Neural progenitor cell (in vitro differentiated cells): ENCODE data around the gene TRIP4. TPM values are rescaled to one million over a fixed set of nuclear protein-coding genes. Genes with fewer than 3 reads are reported as not detected.

ENCODE experiments used
- DNase-seq: peaks from one replicate; pipeline ENCODE4 v3.0.0-alpha.2; 2016; ENCODE audit warnings: low spot score
- H2AFZ ChIP-seq: fragments of 200-600 bp; sonication (generic); replicated peaks from 2 replicates; pipeline ENCODE4 v1.6.1; 2016; ENCODE audit warnings: antibody characterized with exemption
- H3F3A ChIP-seq: fragments of 200-600 bp; sonication (generic); 2 replicates; pipeline ENCODE4 v1.6.1; 2016; ENCODE audit warnings: antibody characterized with exemption, low read depth
- H3K27ac ChIP-seq: fragments of 200-600 bp; sonication (generic); 2 replicates; pipeline ENCODE4 v1.5.1; 2016; ENCODE audit warnings: mild to moderate bottlenecking
- H3K27me3 ChIP-seq: fragments of 200-600 bp; sonication (generic); 2 replicates; pipeline ENCODE4 v1.6.1; 2016; ENCODE audit warnings: mild to moderate bottlenecking, moderate library complexity
- H3K36me3 ChIP-seq: fragments of 200-600 bp; sonication (generic); 2 replicates; pipeline ENCODE4 v1.5.1; 2016
- H3K4me1 ChIP-seq: fragments of 200-600 bp; sonication (generic); 2 replicates; pipeline ENCODE4 v1.6.1; 2016; ENCODE audit warnings: mixed run types
- H3K4me2 ChIP-seq: fragments of 200-600 bp; sonication (generic); 2 replicates; pipeline ENCODE4 v1.6.1; 2016
- H3K4me3 ChIP-seq: fragments of 200-600 bp; sonication (generic); 2 replicates; pipeline ENCODE4 v1.5.1; 2016
- H3K79me2 ChIP-seq: fragments of 200-600 bp; sonication (generic); 2 replicates; pipeline ENCODE4 v1.6.1; 2016; ENCODE audit warnings: low read depth
- H3K9ac ChIP-seq: fragments of 200-600 bp; sonication (generic); 2 replicates; pipeline ENCODE4 v1.6.1; 2016
- H3K9me3 ChIP-seq: fragments of 200-600 bp; sonication (generic); 2 replicates; pipeline ENCODE4 v1.5.1; 2016; ENCODE audit warnings: low read depth
- H4K20me1 ChIP-seq: fragments of 200-600 bp; sonication (generic); 2 replicates; pipeline ENCODE4 v1.6.1; 2016; ENCODE audit warnings: low read depth
- H3K27ac Mint-ChIP-seq: 3 replicates; pipeline ENCODE4 v1.8.0; 2021; ENCODE audit warnings: mixed read lengths
- H3K27me3 Mint-ChIP-seq: 2 replicates; pipeline ENCODE4 v1.8.0; 2022; ENCODE audit warnings: low read depth, mild to moderate bottlenecking, inconsistent platforms, moderate library complexity, mixed read lengths; ENCODE audit not compliant: insufficient read depth
- H3K36me3 Mint-ChIP-seq: 3 replicates; pipeline ENCODE4 v1.8.0; 2021; ENCODE audit warnings: mixed read lengths
- H3K4me1 Mint-ChIP-seq: 3 replicates; pipeline ENCODE4 v1.8.0; 2021; ENCODE audit warnings: mixed read lengths
- H3K4me3 Mint-ChIP-seq: 3 replicates; pipeline ENCODE4 v1.8.0; 2021; ENCODE audit warnings: mild to moderate bottlenecking, moderate library complexity, mixed read lengths
- H3K9me3 Mint-ChIP-seq: 3 replicates; pipeline ENCODE4 v1.8.0; 2020; ENCODE audit warnings: mixed read lengths
- CTCF ChIP-seq: fragments of 200-600 bp; sonication (generic); IDR thresholded peaks from 2 replicates; pipeline ENCODE4 v1.5.1; 2017; ENCODE audit warnings: antibody characterized with exemption, mild to moderate bottlenecking
- EZH2 ChIP-seq: fragments of 200-600 bp; sonication (generic); IDR thresholded peaks from 2 replicates; pipeline ENCODE4 v1.6.1; 2017; ENCODE audit warnings: antibody characterized with exemption, mild to moderate bottlenecking, moderate library complexity
- EZH2phosphoT487 ChIP-seq: fragments of 200-600 bp; sonication (generic); IDR thresholded peaks from 2 replicates; pipeline ENCODE4 v1.6.1; 2017; ENCODE audit warnings: antibody characterized with exemption
- total RNA-seq: library from RNA; depleted of rRNA; stranded (reverse); fragments of >200 nt; gene quantifications from 2 replicates; pipeline ENCODE4 v1.2.3, GENCODE V29; 2015; ENCODE audit warnings: low replicate concordance

The TRIP4 gene
- total RNA-seq, 1 donor from 2014 or later, result 17.3 TPM

GRCh38 chr15:64381000-64381751 is 6.5 kb upstream of the TRIP4 start, which contains the start of gene PCLAF:
PCLAF (minus strand) TSS chr15:64381441; CDS start chr15:64381371, 70 bp downstream.
- H3K27ac Mint-ChIP-seq, result peak within 1 kb of the TSS; percentile 47
- peak within 1 kb of the TSS; percentile 69 for H3K4me3 ChIP-seq
- peaks cover 3% of the 10 kb centered on the region for H4K20me1 ChIP-seq
- H3K36me3 ChIP-seq, result peaks cover 4% of the 10 kb centered on the region
- peaks cover 14% of the 10 kb centered on the region for H3K4me1 ChIP-seq
- H3K27ac ChIP-seq, result no peak within 1 kb of the TSS
- peak within 1 kb of the TSS; percentile 79 for H2AFZ ChIP-seq
- no peaks in the 10 kb centered on the region for H3K9me3 ChIP-seq
- peaks cover 49% of the 10 kb centered on the region for H3K79me2 ChIP-seq
- TF ChIP-seq EZH2 (no peak), EZH2phosphoT487 (no peak), CTCF (peak; percentile 6)
- H3K9me3 Mint-ChIP-seq, result no peaks in the 10 kb centered on the region
- H3K9ac ChIP-seq, result peak within 1 kb of the TSS; percentile 40
- peak within 1 kb of the TSS; percentile 97 for H3K4me3 Mint-ChIP-seq
- H3K27me3 ChIP-seq, result no peaks in the 10 kb centered on the region
- peak; percentile 96 for DNase-seq
- peak within 1 kb of the TSS; percentile 89 for H3K4me2 ChIP-seq
- H3K27me3 Mint-ChIP-seq, result peaks cover 2% of the 10 kb centered on the region
- H3F3A ChIP-seq, result peaks cover 21% of the 10 kb centered on the region
- H3K4me1 Mint-ChIP-seq, result peaks cover 31% of the 10 kb centered on the region
- H3K36me3 Mint-ChIP-seq, result peaks cover 4% of the 10 kb centered on the region

GRCh38 chr15:64383760-64384159 is 3.9 kb upstream of the TRIP4 start:
- peaks cover 12% of the 10 kb centered on the region for H3F3A ChIP-seq
- H3K9ac ChIP-seq, result no peak overlapping the region
- H2AFZ ChIP-seq, result no peak overlapping the region
- peaks cover 3% of the 10 kb centered on the region for H4K20me1 ChIP-seq
- no peaks in the 10 kb centered on the region for H3K36me3 ChIP-seq
- no peak overlapping the region for H3K4me3 Mint-ChIP-seq
- no peaks in the 10 kb centered on the region for H3K9me3 ChIP-seq
- H3K27me3 Mint-ChIP-seq, result peaks cover 2% of the 10 kb centered on the region
- H3K9me3 Mint-ChIP-seq, result no peaks in the 10 kb centered on the region
- peaks cover 14% of the 10 kb centered on the region for H3K4me1 ChIP-seq
- no peak overlapping the region for H3K4me2 ChIP-seq
- H3K27me3 ChIP-seq, result no peaks in the 10 kb centered on the region
- no peak overlapping the region for H3K4me3 ChIP-seq
- no peak overlapping the region for H3K27ac ChIP-seq
- peaks cover 37% of the 10 kb centered on the region for H3K4me1 Mint-ChIP-seq
- H3K36me3 Mint-ChIP-seq, result peaks cover 2% of the 10 kb centered on the region
- H3K27ac Mint-ChIP-seq, result no peak overlapping the region
- TF ChIP-seq EZH2phosphoT487, result no peak
- no peak for TF ChIP-seq EZH2
- TF ChIP-seq CTCF, result no peak
- no peak for DNase-seq
- H3K79me2 ChIP-seq, result peaks cover 36% of the 10 kb centered on the region

- no peak overlapping the region for H2AFZ ChIP-seq
- Mint-ChIP-seq H3K9me3 (no peaks in the 10 kb centered on the region), H3K27me3 (peaks cover 2% of the 10 kb centered on the region), H3K4me1 (peaks cover 25% of the 10 kb centered on the region), H3K4me3 (no peak overlapping the region), H3K36me3 (no peaks in the 10 kb centered on the region), H3K27ac (no peak overlapping the region)
- no peaks in the 10 kb centered on the region for H4K20me1 ChIP-seq
- H3K9ac ChIP-seq, result no peak overlapping the region
- H3K4me2 ChIP-seq, result no peak overlapping the region
- H3F3A ChIP-seq, result peaks cover 6% of the 10 kb centered on the region
- no peak for DNase-seq
- H3K4me1 ChIP-seq, result peaks cover 5% of the 10 kb centered on the region
- no peaks in the 10 kb centered on the region for H3K27me3 ChIP-seq
- H3K27ac ChIP-seq, result no peak overlapping the region
- H3K79me2 ChIP-seq, result peaks cover 33% of the 10 kb centered on the region
- H3K36me3 ChIP-seq, result no peaks in the 10 kb centered on the region
- H3K4me3 ChIP-seq, result no peak overlapping the region
- TF ChIP-seq EZH2phosphoT487 (no peak), CTCF (no peak), EZH2 (no peak)
- no peaks in the 10 kb centered on the region for H3K9me3 ChIP-seq
These were observed 1.3 kb upstream of the TRIP4 start for GRCh38 chr15:64386291-64386690.
